GM23248 (cell line): Measurements from ENCODE around the gene GDI2.

Experiments used
- EZH2 ChIP-seq: fragments of 200-600 bp; sonication (generic); IDR thresholded peaks from 2 replicates; pipeline ENCODE4 v1.6.1; 2018; ENCODE audit warnings: antibody characterized with exemption, mild to moderate bottlenecking; ENCODE audit not compliant: insufficient read depth, poor library complexity, severe bottlenecking
- EZH2phosphoT487 ChIP-seq: fragments of 200-600 bp; sonication (generic); IDR thresholded peaks from 2 replicates; pipeline ENCODE4 v1.6.1; 2018; ENCODE audit warnings: antibody characterized with exemption, moderate library complexity, mild to moderate bottlenecking, low read depth; ENCODE audit not compliant: insufficient read depth

DNA sequence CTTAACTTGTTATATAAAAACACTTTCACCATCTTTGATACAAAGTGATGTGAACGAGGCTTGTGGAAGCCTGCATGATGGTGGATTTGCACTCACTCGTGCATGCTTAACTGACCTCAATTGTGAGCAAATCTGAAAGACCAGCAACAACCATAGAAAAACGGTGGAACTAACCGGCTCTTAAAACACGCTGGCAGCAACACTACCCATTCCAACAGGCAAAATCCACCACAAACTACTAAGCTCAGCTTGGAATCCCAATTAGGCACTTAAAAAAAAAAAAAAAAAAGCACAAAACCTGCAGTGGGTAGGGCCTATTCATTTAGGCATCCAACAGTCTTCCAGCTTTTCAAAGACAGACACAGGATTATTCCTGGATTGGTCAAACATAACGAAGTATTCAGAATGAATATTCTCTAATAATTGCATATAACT is 1.8 kb downstream of the GDI2 start:
- no peak for TF ChIP-seq EZH2
- no peak for TF ChIP-seq EZH2phosphoT487
